HG02763 (cell line): Measurements from ENCODE around the gene PKN1.
"Not testable (repeated sequence)": the region's sequence is repeated elsewhere in the genome, so short reads cannot be mapped to it uniquely, and the experiment has no call there.

ENCODE experiments used
- ATAC-seq: cut with Tn5 transposase; IDR thresholded peaks from one replicate; pipeline ENCODE4 v1.9.1; 2021; ENCODE audit warnings: mild to moderate bottlenecking, moderate library complexity; ENCODE audit not compliant: unreplicated experiment

Gene PKN1

DNA sequence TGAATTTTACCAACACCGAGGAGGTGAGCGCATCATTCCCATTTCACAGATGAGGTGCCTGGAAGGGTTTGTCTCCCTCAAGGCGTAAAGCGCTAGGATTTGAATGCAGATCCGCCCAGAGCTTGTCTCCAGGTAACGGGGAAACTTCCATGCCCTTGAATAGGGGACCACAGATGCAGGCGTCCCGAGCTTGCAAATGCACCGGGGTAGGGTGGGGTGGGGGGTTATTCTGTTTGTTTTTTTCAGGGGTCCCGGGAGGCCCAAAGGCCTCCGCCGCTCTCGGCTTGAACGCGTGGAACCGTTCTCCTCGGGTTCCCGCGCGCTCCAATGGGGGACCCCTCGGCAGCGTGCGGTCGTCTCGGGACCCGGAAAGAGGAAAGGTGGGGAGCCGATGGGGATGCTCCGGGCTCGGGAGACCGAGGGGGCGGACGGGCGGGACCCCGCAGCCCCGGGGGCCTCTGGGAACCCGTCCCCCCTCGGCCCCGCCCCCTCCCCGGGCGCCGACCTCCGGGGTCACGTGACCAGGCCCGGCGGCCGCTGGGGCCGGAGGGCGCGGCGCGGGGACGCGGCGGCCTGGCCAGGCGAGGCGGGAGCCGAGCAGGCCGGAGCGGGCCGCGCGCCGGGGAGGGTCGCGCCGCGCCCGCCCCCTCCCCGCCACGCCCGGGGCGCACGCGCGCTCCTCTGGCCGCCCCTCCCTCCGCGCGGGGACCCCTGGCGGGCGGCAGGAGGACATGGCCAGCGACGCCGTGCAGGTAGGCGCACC is at the start of gene PKN1:
PKN1 (plus strand) TSS at position 516 of the 763 bp plus-strand sequence; CDS start at position 732, 216 bp downstream.
- peak; percentile 59 for ATAC-seq

GRCh38 chr19:14383661-14384555 is 49.2 kb upstream of the PKN1 start:
- no peak for ATAC-seq

- ATAC-seq, result no peak
These were observed 47.6 kb upstream of the PKN1 start for GRCh38 chr19:14385492-14385891.

GRCh38 chr19:14390548-14390947 is 42.6 kb upstream of the PKN1 start:
- ATAC-seq, result no peak

- no peak for ATAC-seq
These were observed 41.8 kb upstream of the PKN1 start for GRCh38 chr19:14391156-14391821.

- no peak for ATAC-seq
These were observed 39.8 kb upstream of the PKN1 start for GRCh38 chr19:14393329-14393728.

DNA sequence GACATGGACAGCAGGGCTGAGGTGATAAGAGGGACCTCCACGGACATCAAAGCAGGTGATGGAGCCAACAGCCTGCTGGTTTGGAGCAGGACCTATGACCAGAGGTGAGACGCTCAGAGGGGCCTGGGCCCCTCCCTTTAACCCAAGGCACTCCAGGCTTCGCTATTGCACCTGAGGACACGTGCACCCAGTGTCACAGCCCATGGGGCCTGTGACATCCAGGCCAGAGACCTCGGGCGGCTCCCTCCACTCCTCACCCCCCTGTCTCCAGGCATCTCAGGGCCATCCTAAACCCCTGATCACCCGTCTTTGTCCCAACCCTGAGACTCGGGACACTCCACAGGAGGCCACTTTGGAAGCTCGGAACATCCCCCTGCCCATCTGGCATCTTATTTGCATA is 38.9 kb upstream of the PKN1 start:
- no peak for ATAC-seq

DNA sequence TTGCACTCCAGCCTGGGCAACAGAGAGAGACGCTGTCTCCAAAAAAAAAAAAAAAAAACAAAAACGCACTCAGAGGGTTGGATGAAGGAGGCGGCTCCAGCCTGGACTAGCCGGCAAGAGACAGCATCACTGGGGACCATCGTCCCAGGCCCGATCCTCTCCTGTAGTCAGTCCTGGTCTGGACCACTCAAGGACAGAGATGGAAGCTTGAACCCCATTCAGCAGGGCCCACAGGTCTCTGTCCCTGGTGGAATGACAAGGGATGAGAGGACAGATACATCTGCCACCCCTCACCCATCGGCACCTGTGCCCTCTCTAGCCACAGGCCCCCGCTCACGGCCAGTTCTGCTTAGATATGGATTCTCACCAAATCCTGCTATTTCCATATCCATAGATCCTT is 37.8 kb upstream of the PKN1 start:
- ATAC-seq, result no peak

- ATAC-seq, result no peak
These were observed 37.3 kb upstream of the PKN1 start for GRCh38 chr19:14395710-14396336.

- not testable (repeated sequence) for ATAC-seq
These were observed 36.4 kb upstream of the PKN1 start for GRCh38 chr19:14396730-14397129.

DNA sequence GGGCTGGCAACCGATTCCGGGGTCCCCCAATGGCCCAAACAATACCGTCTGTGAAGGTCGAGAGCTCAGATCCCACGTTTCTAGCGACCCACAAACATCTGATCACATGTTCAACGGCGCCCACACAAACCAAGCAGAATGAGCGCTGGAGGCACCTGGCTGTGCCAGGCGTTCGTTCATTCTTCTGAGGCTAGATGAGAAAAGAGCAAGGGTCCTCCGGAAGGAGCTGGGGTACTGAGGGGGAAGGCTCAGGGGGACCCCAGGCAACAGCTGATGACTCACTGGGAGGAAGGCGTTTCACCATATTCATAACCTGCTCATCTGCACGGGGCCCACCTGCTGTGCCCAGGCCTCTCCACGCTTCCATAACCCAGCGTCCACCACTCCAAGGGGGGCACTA is 35.9 kb upstream of the PKN1 start:
- ATAC-seq, result not testable (repeated sequence)

DNA sequence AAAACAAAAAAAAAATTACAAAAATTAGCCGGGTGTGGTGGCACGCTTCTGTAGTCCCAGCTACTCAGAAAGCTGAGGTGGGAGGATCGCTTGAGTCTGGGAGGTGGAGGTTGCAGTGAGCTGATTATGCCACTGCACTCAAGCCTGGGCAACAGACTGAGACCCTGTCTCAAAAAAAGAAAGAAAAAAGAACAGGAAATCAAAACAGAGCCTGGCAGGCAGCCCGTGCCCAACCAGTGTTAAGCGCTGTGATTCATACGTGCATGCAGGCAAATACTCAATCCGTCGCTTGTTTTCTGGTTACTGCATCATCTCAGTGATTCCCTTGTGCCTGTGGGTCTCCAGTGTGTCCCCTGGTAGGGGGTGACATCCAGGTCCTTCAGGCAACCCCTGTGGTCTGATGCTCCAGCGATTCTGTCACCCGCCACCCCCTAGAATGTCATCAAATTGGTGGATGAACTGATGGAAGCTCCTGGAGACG is 32.1 kb upstream of the PKN1 start:
- no peak for ATAC-seq

- no peak for ATAC-seq
These were observed 31.5 kb upstream of the PKN1 start for GRCh38 chr19:14401468-14402195.

GRCh38 chr19:14402332-14403144 is 30.6 kb upstream of the PKN1 start:
- no peak for ATAC-seq

DNA sequence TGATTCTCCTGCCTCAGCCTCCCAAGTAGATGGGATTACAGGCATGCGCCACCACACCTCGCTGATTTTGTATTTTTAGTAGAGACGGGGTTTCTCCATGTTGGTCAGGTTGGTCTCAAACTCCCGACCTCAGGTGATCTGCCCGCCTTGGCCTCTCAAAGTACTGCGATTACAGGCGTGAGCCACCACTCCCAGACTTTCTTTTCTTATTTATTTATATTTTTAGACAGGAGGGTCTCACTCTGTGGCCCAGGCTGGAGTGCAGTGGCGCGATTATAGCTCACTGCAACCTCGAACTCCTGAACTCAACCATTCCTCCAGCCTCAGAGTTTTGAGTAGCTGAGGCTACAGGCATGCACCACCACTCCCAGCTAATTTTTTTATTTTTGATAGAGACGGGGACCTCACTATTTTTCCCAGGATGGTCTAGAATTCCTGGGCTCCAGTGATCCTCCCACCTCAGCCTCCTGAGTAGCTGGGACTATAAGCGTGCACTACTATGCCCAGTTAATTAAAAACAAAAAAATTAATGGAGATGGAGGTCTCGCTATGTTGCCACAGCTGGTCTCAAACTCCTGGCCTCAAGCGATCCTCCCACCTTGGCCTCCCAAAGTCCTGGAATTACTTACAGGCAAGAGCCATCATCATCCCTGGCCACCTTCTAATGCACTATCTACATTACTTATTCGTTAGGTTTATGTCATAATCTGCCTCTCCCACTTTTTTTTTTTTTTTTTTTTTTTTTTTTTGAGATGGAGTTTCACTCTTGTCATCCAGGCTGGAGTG is 29.8 kb upstream of the PKN1 start:
- ATAC-seq, result not testable (repeated sequence)

GRCh38 chr19:14404312-14404711 is 28.8 kb upstream of the PKN1 start:
- no peak for ATAC-seq

GRCh38 chr19:14405380-14405757 is 27.7 kb upstream of the PKN1 start:
- ATAC-seq, result no peak
